H1 (cell line): ENCODE data around the gene IRF2BP1. TPM values are rescaled to one million over a fixed set of nuclear protein-coding genes. Genes with fewer than 3 reads are reported as not detected.

Experiments
- ATF3 ChIP-seq: IDR thresholded peaks from 2 replicates; pipeline ENCODE4 v1.6.1; 2011; ENCODE audit warnings: low read depth, mild to moderate bottlenecking, low read length; ENCODE audit not compliant: insufficient read depth
- CHD7 ChIP-seq: fragments of 300-600 bp; sonication (generic); IDR thresholded peaks from 2 replicates; pipeline ENCODE4 v1.7.1; 2012; ENCODE audit warnings: low read length, moderate library complexity, mild to moderate bottlenecking, inconsistent platforms; ENCODE audit not compliant: insufficient replicate concordance
- FOSL1 ChIP-seq: IDR thresholded peaks from 2 replicates; pipeline ENCODE4 v1.6.1; 2011; ENCODE audit warnings: mild to moderate bottlenecking, low read depth, low read length, moderate library complexity; ENCODE audit not compliant: insufficient read depth
- HDAC6 ChIP-seq: IDR thresholded peaks from one replicate; pipeline ENCODE4 v1.7.1; 2012; ENCODE audit warnings: low read depth, mild to moderate bottlenecking, inconsistent platforms, low read length, moderate library complexity
- POLR2AphosphoS5 ChIP-seq: IDR thresholded peaks from 2 replicates; pipeline ENCODE4 v1.6.1; 2011; ENCODE audit warnings: low read depth, low read length
- POU5F1 ChIP-seq: IDR thresholded peaks from 2 replicates; pipeline ENCODE4 v1.6.1; 2011; ENCODE audit warnings: low read depth, mild to moderate bottlenecking, low read length, moderate library complexity
- RFX5 ChIP-seq: IDR thresholded peaks from 2 replicates; pipeline ENCODE4 v1.6.1; 2011; ENCODE audit warnings: low read depth, low read length, improper control_type of control experiment, borderline replicate concordance
- SP2 ChIP-seq: IDR thresholded peaks from 2 replicates; pipeline ENCODE4 v1.6.1; 2012; ENCODE audit warnings: mild to moderate bottlenecking, low read length, inconsistent platforms
- SUZ12 ChIP-seq: fragments of 200-600 bp; sonication (generic); IDR thresholded peaks from 2 replicates; pipeline ENCODE4 v1.6.1; 2012; ENCODE audit warnings: mild to moderate bottlenecking, inconsistent platforms, low read length, moderate library complexity, mixed read lengths
- TAF1 ChIP-seq: IDR thresholded peaks from 2 replicates; pipeline ENCODE4 v1.6.1; 2011; ENCODE audit warnings: mild to moderate bottlenecking, low read depth, low read length
- polyA plus RNA-seq, 7 experiments: library from polyadenylated mRNA; depleted of rRNA in 3 of 7; stranded (reverse) in 5 of 7; unstranded in 2 of 7; fragments of >200 nt in 5 of 7; fragments of 200-250 nt in 2 of 7; gene quantifications; 1 replicate in 5 of 7; 2 replicates in 1 of 7; 4 replicates in 1 of 7; pipeline versions ENCODE4 v1.2.1 to v1.2.3, GENCODE V29; 2011 to 2013; ENCODE audit warnings: missing spikeins in 2 of 7, mixed read lengths in 2 of 7
- total RNA-seq: library from RNA; stranded (reverse); fragmentation: NEBNext Ultra II Directional; extraction: Animal tissue kit (Norgen Biotek cat#: 25700); gene quantifications from 2 replicates; pipeline ENCODE4 v1.2.1, GENCODE V29; 2021

The IRF2BP1 gene
- total and polyA plus RNA-seq, 2 of the 8 experiments (the other 6 are each of a cell fraction or from before 2014, with no cell fraction given), result 12.1 to 24.4 TPM

GRCh38 chr19:45852983-45853382 lies 33.0 kb downstream of the IRF2BP1 start (continued):
- no peak for TF ChIP-seq CHD7
- no peak for TF ChIP-seq FOSL1
- no peak for TF ChIP-seq SP2
- no peak for TF ChIP-seq SUZ12
- no peak; the same call in 1 of the 2 replicates for TF ChIP-seq POLR2AphosphoS5
- TF ChIP-seq HDAC6, result no peak
- no peak for TF ChIP-seq ATF3
- no peak for TF ChIP-seq POU5F1
- TF ChIP-seq TAF1, result no peak
- TF ChIP-seq RFX5, result no peak
- TF ChIP-seq, all 59 proteins: peak for 0
